ENCODE data around the gene NOC2L.

- TF ChIP-seq EZH2phosphoT487 (IDR thresholded peaks at IDR 0.05) (no peak), EZH2 (IDR thresholded peaks at IDR 0.05) (no peak)
- TF ChIP-seq, protein P1, sequence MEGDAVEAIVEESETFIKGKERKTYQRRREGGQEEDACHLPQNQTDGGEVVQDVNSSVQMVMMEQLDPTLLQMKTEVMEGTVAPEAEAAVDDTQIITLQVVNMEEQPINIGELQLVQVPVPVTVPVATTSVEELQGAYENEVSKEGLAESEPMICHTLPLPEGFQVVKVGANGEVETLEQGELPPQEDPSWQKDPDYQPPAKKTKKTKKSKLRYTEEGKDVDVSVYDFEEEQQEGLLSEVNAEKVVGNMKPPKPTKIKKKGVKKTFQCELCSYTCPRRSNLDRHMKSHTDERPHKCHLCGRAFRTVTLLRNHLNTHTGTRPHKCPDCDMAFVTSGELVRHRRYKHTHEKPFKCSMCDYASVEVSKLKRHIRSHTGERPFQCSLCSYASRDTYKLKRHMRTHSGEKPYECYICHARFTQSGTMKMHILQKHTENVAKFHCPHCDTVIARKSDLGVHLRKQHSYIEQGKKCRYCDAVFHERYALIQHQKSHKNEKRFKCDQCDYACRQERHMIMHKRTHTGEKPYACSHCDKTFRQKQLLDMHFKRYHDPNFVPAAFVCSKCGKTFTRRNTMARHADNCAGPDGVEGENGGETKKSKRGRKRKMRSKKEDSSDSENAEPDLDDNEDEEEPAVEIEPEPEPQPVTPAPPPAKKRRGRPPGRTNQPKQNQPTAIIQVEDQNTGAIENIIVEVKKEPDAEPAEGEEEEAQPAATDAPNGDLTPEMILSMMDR (IDR thresholded peaks at IDR 0.05), result no peak
Measured at GRCh38 chr1:953524-954320, 5.3 kb downstream of the NOC2L start.

Measured in neural progenitor cell (in vitro differentiated cells).